Heart left ventricle (tissue), 16 donors: ENCODE measurements around the gene MSN. TPM values are rescaled to one million over a fixed set of nuclear protein-coding genes. Genes with fewer than 3 reads are reported as not detected.

Source experiments
- ATAC-seq, 4 donors: fragments of 200-7000 bp; cut with Tn5 transposase; one replicate each; pipeline ENCODE4 v1.9.1; 2020 to 2022; ENCODE audit warnings: moderate library complexity in 4 of 4, mild to moderate bottlenecking in 3 of 4, moderate number of reproducible peaks in 1 of 4
- DNase-seq, 5 donors: peaks; one replicate each; pipeline ENCODE4 v3.0.0-alpha.2; 2020
- H3K27ac ChIP-seq, 12 donors: fragments of 200-600 bp; sonication (generic) in 4 of 12; one replicate each; pipeline versions ENCODE4 v1.5.0 to v1.8.0; 2016 to 2022; ENCODE audit warnings: mild to moderate bottlenecking in 2 of 12
- H3K27me3 ChIP-seq, 9 donors: fragments of 200-600 bp; sonication (generic) in 2 of 9; one replicate each; pipeline versions ENCODE4 v1.5.1 to v1.8.0; 2016 to 2022; ENCODE audit warnings: mild to moderate bottlenecking in 3 of 9
- H3K36me3 ChIP-seq, 9 donors: fragments of 200-600 bp; sonication (generic) in 2 of 9; one replicate each; pipeline versions ENCODE4 v1.5.0 to v1.8.0; 2018 to 2022; ENCODE audit warnings: mild to moderate bottlenecking in 2 of 9
- H3K4me1 ChIP-seq, 12 donors: fragments of 200-600 bp; sonication (generic) in 4 of 12; one replicate each; pipeline versions ENCODE4 v1.5.0 to v1.8.0; 2016 to 2022; ENCODE audit warnings: mild to moderate bottlenecking in 3 of 12
- H3K4me3 ChIP-seq, 12 donors: fragments of 200-600 bp; sonication (generic) in 4 of 12; one replicate each; pipeline versions ENCODE4 v1.5.0 to v1.8.0; 2017 to 2022; ENCODE audit warnings: mild to moderate bottlenecking in 9 of 12, moderate library complexity in 4 of 12
- H3K9me3 ChIP-seq, 12 donors: fragments of 200-600 bp; sonication (generic) in 4 of 12; one replicate each; pipeline versions ENCODE4 v1.5.0 to v1.8.0; 2016 to 2022; ENCODE audit warnings: mild to moderate bottlenecking in 1 of 12
- POLR2A ChIP-seq, 2 donors: fragments of 450-650 bp; IDR thresholded peaks; one replicate each; pipeline ENCODE4 v1.6.1; 2017; ENCODE audit warnings: antibody characterized with exemption in 2 of 2, mild to moderate bottlenecking in 2 of 2, moderate library complexity in 2 of 2
- WGBS, 4 donors: extraction: QIAGEN DNeasy Blood & Tissue Kit in 2 of 4; methylation state at CpG; one replicate each; pipeline versions ENCODE4 v1.1.5 to v1.1.7; 2013 to 2018; 5-methylcytosine and 5-hydroxymethylcytosine counted together
- intact Hi-C, 10 donors: fragments of 100-400 bp; cut with DNase I; formaldehyde crosslinking; loops; one replicate each; pipeline versions ENCODE4 v1.11.1 to v1.14.2; 2022
- polyA plus RNA-seq, 2 donors: library from polyadenylated mRNA; stranded (reverse); fragments of 200-250 nt; gene quantifications; one replicate each; pipeline ENCODE4 v1.2.3, GENCODE V29; 2013
- total RNA-seq, 9 donors: library from RNA; depleted of rRNA in 2 of 9; stranded (reverse); fragments of >200 nt in 2 of 9; fragmentation: NEBNext Ultra II Directional in 3 of 9; extraction: Animal tissue kit (Norgen Biotek cat#: 25700) in 3 of 9; gene quantifications; one replicate each; pipeline versions ENCODE4 v1.1.0 to v1.2.4, GENCODE V29; 2016 to 2023
- TF ChIP-seq, protein P1 (sequence below), 12 donors: fragments of 200-600 bp; sonication (generic) in 4 of 12; IDR thresholded peaks; one replicate each; pipeline versions ENCODE4 v1.5.0 to v1.8.0; 2018 to 2022; ENCODE audit warnings: antibody characterized with exemption in 12 of 12, mild to moderate bottlenecking in 5 of 12
- donor health status: ischemic (EF 13 %, LVEDD 7.1; RV severe dilation, severe dysfunction).
- donor health status: healthy with polysubstance abuse.
- donor health status: DM: no; HTN: yes; CAD: no.
- donor health status: DM: no; HTN: no; CAD: no.
- donor health status: ischemic (EF 25% LVEDD 6.9; RV normal size, moderate dysfunction).
- donor health status: ischemic (EF 25% LVEDD 5.7; RV mildly dilated, moderate dysfunction).
- donor health status: healthy.
- donor health status: DM: yes; HTN: yes; CAD: no.
- donor health status: ischemic (EF 35%, LVEDD 5.7; RV mildly dilated, moderate dysfunction).
- donor health status: nonischemic (EF 11% LVEDD 7.7; RV severe dilation, severe dysfunction).
- donor health status: DM: yes; HTN: yes; CAD: no.
- donor health status: PGD.
- donor health status: ischemic (EF 29% LVEDD 5.4; RV normal size, mild dysfunction).
- donor health status: nonischemic (EF 23%, LVEDD 6.1; RV moderate dilation, normal function).

The MSN gene
- total and polyA plus RNA-seq, 11 donors: 48.9 to 298 (median 153) TPM

DNA sequence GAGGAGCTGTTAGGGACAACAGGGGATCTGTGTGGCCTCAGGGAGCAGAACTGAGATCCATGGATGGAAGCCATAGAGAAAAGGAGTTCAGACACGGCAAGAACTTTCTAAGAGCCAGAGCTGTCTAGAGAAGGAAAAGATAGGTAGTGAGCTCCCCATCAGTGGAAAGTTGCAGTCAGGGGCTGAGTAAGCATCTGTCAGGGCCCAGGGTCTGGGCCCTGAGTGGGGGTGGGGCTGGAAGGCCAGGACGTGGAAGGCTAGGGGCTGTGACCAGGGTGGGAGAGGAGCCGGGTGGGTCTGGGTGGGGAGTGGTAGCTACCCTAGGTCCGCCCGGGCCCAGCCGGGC is 324 bp upstream of the MSN start:
- no peak for ATAC-seq
- WGBS, 4 donors: 4 to 52% (median 26%) methylated on average over 2 to 6 of the region's 6 CpGs

DNA sequence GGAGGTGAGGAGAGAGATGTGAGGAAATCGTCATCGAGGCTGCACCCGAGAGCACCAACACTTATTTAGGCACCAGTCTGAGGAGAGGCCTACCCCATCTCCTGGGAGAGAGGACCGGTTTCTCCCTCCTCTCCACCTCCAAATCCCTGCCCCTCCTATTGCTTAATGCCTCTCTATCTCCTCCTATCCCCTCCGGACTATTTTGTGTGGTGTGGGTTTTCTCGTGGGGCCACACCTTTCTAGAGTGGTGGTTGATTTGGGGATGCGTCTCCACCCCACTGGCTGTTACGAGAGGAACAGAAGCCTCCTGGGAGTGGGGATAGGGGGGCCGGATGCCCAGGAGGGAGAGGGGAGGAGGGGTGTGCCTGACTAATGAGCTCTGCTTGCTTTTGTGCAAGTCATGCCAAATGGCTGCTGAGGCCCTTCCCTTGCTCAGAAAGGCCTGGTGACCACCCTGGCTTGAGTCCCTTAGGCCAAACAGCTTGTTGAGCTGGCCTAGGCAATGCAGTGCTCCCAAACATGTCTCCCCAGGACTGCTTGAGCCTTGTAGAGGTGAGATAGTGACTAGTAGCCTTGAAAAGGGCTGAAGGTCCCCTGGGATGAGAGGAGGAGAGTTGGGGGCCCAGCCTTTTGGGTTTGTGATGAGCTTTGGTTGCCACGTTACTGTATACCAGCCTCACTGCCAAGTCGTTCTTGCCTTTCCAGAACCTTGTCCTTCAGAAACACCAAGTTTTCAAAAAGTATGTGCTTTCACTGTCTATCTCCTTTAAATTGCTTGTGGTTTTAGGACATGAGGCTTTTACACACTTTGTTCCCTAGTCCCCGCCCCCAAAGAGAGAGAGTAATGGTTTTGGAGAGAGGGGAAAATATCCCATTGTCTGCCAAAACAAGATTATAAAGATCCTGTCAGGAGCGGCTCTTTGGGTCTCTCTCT is 1.2 kb downstream of the MSN start:
- H3K27me3 ChIP-seq: peaks cover 0 to 3% (median 0%) of the 10 kb centered on the region in 9 donors
- peaks cover 0 to 10% (median 0%) of the 10 kb centered on the region in 9 donors for H3K36me3 ChIP-seq
- peak overlapping the region; percentile 93 to 100 (median 96) for H3K27ac ChIP-seq
- no peaks in the 10 kb centered on the region for H3K9me3 ChIP-seq
- 1 to 49% (median 17%) methylated on average over 13 of the region's 13 CpGs for WGBS, 4 donors
- peak overlapping the region; percentile 37 to 99 (median 84) for H3K4me3 ChIP-seq
- TF ChIP-seq, protein P1, sequence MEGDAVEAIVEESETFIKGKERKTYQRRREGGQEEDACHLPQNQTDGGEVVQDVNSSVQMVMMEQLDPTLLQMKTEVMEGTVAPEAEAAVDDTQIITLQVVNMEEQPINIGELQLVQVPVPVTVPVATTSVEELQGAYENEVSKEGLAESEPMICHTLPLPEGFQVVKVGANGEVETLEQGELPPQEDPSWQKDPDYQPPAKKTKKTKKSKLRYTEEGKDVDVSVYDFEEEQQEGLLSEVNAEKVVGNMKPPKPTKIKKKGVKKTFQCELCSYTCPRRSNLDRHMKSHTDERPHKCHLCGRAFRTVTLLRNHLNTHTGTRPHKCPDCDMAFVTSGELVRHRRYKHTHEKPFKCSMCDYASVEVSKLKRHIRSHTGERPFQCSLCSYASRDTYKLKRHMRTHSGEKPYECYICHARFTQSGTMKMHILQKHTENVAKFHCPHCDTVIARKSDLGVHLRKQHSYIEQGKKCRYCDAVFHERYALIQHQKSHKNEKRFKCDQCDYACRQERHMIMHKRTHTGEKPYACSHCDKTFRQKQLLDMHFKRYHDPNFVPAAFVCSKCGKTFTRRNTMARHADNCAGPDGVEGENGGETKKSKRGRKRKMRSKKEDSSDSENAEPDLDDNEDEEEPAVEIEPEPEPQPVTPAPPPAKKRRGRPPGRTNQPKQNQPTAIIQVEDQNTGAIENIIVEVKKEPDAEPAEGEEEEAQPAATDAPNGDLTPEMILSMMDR (IDR thresholded peaks at IDR 0.05): no peak
- peak in 1 of 2 donors; percentile 26 for TF ChIP-seq POLR2A (IDR thresholded peaks at IDR 0.05)
- peak; percentile 70 to 87 (median 80) for DNase-seq
- intact Hi-C loops: loop anchor here in 6 of 10 donors (2.0 to 10.0 kb wide), 8 partner anchors 30 to 74 kb away; no protein-coding TSS in a partner anchor
- H3K4me1 ChIP-seq: peaks cover 2 to 55% (median 33%) of the 10 kb centered on the region in 12 donors
- peak; percentile 77 to 91 (median 84) for ATAC-seq

More for the DNA sequence above, 324 bp upstream of the MSN start:
- intact Hi-C loops: loop anchor here in 6 of 10 donors (2.0 to 10.0 kb wide), 7 partner anchors 35 to 72 kb away; no protein-coding TSS in a partner anchor
- H3K27me3 ChIP-seq: peaks cover 0 to 3% (median 0%) of the 10 kb centered on the region in 9 donors
- DNase-seq: no peak
- H3K4me3 ChIP-seq: peak overlapping the region in 9 of 12 donors; percentile 66 to 99 (median 85)
- peaks cover 0 to 10% (median 0%) of the 10 kb centered on the region in 12 donors for H3K9me3 ChIP-seq
- H3K4me1 ChIP-seq: peaks cover 0 to 39% (median 18%) of the 10 kb centered on the region in 12 donors
- no peak for TF ChIP-seq POLR2A (IDR thresholded peaks at IDR 0.05)
- TF ChIP-seq, protein P1 (IDR thresholded peaks at IDR 0.05): no peak
- peak overlapping the region; percentile 93 to 100 (median 96) for H3K27ac ChIP-seq
- no peaks in the 10 kb centered on the region for H3K36me3 ChIP-seq

GRCh38 chrX:65671286-65671685 is 3.8 kb downstream of the MSN start:
- peak overlapping the region in 7 of 12 donors; percentile 15 to 99 (median 85) for H3K4me3 ChIP-seq
- intact Hi-C loops: loop anchor here in 2 of 10 donors (5.0 kb wide), 1 partner anchor 36 kb away; no protein-coding TSS in a partner anchor

More at GRCh38 chrX:65671286-65671685, 3.8 kb downstream of the MSN start:
- H3K27me3 ChIP-seq: peaks cover 0 to 6% (median 0%) of the 10 kb centered on the region in 9 donors
- TF ChIP-seq POLR2A (IDR thresholded peaks at IDR 0.05): no peak
- TF ChIP-seq, protein P1 (IDR thresholded peaks at IDR 0.05): no peak
- 27 to 39% (median 34%) methylated on average over 3 of the region's 3 CpGs for WGBS, 4 donors
- no peak for ATAC-seq
- H3K9me3 ChIP-seq: no peaks in the 10 kb centered on the region
- H3K36me3 ChIP-seq: peaks cover 0 to 10% (median 0%) of the 10 kb centered on the region in 9 donors
- peak overlapping the region in 11 of 12 donors; percentile 57 to 100 (median 84) for H3K27ac ChIP-seq
- no peak for DNase-seq
- peaks cover 2 to 81% (median 55%) of the 10 kb centered on the region in 12 donors for H3K4me1 ChIP-seq
